ENCODE data around the gene TDRD1. TPM values are rescaled to one million over a fixed set of nuclear protein-coding genes. Genes with fewer than 3 reads are reported as not detected.
A peak's percentile ranks its signal among the peaks of the same experiment; 100 is the strongest.

TDRD1 gene
- total RNA-seq, 1 donor from 2014 or later, result 0.41 TPM

DNA sequence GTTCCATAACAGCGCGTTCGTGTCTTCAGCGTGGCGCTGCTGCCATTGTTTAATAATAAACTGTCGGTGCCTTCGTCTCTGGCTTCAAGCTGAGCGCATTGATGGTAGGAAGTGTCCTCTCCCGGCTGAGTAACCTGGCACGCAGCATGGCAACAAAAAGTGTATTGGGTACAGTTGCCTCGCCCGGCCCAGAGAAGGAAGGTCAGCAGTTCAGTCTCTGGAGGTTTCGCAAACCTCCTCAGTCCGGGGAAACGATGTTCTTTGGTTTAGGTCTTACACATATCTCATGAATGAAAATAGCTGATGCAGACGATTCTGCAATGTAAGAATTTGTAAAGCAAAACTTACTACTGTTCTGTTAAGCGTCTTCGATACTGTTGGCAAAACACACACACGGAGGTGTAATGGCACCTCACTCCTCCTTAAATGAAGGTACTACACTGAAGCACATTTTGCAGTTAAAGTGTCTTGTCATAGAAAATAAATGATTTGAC is 4.4 kb upstream of the TDRD1 start:
- peak in 1 of 2 donors; percentile 33 for DNase-seq (ENCODE audit: low spot score in 2 of 2)
- no peak for FAIRE-seq

DNA sequence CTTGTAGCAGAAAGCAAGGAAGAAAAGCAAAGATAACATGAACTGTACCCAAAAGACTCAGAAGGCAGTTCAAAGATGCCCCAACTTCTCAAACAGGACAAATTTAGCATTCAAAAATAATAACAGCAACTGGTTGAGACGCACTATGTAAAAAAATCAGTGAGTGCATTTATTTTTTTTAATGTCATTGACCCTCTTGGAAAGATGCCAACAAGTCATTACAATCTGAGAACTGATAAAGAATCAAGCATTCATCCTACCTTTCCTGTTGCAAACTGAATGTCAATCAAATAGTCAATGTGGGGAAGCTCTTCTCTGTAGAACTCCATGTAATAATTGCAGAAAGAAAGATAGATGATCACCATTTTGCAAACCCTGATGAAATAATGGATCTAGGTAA is 3.5 kb upstream of the TDRD1 start:
- no peak for FAIRE-seq
- no peak for DNase-seq (ENCODE audit: low spot score in 2 of 2)

DNA sequence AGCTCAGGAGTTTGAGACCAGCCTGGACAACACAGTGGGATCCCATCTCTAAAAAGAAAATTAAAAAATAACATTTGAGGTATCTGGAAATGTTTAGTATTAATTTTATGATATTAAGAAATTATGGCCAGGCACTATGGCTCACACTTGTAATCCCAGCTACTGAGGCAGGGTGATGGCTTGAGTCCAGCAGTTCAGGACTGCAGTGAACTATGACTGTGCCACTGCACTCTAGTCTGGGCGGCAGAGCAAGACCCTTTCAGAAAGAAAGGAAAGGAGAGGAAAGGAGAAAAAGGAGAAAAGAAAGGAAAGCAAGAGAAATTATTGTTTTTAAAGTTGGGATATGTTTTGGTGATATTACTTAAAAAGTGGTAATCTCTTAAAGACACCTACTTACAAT is 2.6 kb upstream of the TDRD1 start:
- FAIRE-seq, result no peak
- no peak for DNase-seq (ENCODE audit: low spot score in 2 of 2)

DNA sequence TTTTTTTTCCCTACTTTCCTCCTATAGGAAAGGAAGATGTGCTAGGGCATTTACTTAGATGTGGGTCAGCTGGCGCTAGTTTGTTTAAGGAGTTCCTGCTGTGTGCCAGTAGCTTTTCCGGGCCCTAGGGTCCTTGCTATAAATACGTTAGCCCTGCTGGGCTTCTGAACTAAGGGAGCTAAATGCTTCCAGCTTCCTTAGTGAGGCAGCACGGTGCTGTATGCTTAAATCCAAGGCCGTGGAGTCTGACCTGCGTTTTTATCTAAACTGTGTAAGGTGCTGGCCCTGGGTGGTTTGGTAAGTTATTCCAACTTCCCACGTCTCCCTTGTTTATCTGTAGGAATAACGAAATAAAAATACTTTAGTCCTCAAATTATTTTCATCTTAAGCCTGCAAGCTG is 594 bp downstream of the TDRD1 start:
- no peak for DNase-seq (ENCODE audit: low spot score in 2 of 2)
- no peak for FAIRE-seq

DNA sequence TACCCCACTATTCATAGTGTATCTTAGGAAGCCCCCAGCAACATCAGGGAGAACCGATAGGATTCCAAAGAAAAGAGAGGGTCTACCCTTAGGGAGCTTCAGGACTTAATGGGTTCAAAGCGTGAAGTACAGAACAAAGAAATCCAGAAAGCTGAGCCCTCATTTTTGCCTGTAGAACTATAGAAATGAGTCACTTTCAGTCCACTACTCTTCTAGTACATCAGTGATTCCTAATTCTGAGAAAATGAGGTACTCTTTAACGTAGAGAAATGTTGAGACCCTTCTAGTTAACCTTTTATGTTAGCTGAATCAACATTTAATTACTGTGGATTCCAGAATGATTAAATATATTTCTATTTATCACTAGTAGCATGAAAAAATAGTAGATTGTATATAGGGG is 1.8 kb downstream of the TDRD1 start:
- no peak for FAIRE-seq
- DNase-seq (ENCODE audit: low spot score in 2 of 2), result no peak

DNA sequence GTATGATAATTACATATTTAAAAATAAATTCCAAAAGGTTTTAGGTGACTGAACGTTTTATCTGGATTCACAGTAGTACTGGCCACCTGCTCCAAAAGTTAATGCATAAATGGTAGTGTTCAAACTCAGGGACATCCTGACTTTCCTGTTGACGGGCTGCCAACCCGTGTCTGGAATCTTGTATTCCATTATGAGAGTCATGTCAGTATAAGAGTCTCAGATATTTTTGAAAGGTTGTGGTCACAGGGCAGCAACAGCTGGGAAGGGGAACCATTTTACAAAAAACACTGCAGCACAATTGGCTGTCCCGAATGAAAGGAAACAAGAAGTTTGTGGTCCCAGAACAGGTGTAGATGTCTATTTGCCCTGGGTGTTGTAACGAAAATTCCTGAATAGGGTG is 2.8 kb downstream of the TDRD1 start:
- FAIRE-seq, result no peak
- no peak for DNase-seq (ENCODE audit: low spot score in 2 of 2)

DNA sequence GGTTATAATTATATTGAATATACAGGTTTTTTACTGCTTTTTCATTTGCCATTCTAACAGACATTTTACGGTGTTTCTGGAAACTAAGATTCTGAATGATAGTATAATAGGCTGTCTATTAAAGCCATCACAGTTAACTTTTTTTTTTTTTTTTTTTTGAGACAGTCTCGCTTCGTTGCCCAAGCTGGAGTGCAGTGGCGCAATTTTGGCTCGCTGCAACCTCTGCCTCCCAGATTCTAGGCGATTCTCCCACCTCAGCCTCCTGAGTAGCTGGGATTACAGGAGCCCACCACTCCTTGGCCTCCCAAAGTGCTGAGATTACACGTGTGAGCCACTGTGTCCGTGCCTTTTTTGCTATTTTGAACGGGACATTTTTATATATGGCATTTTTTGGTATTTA is 4.4 kb downstream of the TDRD1 start:
- FAIRE-seq (no peak), DNase-seq (ENCODE audit: low spot score in 2 of 2) (no peak)

DNA sequence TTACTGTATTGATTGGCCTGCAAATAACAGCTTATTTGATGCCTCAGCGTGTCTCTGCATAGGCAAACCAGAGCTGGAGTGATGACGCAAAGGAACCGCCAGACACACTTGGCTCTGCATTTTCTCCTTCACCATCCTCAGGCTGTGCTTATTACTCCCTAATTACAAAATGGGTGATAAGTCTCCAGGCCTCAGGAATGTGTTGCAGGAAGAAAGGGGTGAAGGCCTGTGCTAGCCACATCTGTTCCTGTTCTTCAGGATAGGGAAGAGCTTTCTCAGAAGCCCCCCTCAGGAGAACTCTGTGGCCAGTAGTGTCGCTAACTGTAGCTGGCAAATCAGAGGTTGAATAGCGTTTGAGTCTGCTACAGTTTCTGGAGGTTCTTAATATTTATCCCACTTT is 5.1 kb downstream of the TDRD1 start:
- DNase-seq (ENCODE audit: low spot score in 2 of 2) (no peak), FAIRE-seq (no peak)

DNA sequence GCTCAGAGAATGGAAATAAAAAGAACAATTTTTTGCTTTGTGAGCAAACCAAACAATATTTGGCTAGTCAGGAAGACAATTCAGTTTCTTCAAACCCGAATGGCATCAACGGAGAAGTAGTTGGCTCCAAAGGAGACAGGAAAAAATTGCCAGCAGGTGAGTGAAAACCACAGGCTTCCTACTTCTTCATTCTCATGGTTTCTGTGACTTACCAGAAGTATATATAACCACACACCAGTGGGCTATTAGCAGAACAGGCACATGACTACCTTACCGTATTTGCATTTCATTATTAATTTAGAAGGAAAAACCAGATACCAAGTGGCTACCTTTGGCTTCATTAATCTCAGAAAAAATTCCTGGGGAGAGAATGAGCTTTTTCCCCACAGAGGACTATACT is 8.8 kb downstream of the TDRD1 start:
- DNase-seq (ENCODE audit: low spot score in 2 of 2), result no peak
- no peak for FAIRE-seq

DNA sequence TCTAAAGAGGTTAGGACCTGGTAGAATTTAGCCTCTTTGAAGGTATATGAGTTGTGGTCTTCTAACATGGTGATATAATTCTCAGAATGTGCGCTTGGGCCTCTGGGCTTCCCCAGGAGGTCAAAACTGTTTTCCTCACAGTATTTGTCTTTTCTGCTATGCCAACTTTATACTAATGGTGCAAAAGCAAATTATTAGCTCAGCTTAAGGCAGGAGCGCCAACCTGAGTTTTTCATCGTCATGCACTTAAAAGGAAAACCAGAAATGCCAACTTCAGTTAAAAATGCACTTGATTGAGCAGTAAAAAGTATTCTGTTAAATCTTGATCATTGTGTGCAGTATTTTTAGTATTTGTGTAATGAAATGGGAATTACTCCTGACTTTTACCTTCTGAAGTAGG is 9.7 kb downstream of the TDRD1 start:
- DNase-seq (ENCODE audit: low spot score in 2 of 2) (no peak), FAIRE-seq (no peak)

DNA sequence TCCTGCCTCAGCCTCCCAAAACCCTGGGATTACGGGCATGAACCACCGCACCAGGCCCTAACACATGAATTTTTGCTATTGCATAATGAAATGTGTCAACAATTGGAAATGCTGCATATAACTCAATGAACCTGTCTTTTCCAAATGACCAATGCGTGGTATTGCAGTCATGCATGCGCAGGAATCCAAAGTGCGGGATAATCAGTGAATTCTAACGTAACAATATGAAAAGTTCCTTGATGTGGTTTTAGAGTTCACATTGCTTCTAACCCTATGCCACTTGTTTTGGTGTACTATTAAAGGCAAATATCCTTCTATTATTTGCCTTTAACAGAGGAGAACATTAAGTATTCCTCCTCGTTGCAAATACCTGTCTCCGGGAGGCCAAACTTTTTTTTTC is 10.5 kb downstream of the TDRD1 start:
- no peak for FAIRE-seq

DNA sequence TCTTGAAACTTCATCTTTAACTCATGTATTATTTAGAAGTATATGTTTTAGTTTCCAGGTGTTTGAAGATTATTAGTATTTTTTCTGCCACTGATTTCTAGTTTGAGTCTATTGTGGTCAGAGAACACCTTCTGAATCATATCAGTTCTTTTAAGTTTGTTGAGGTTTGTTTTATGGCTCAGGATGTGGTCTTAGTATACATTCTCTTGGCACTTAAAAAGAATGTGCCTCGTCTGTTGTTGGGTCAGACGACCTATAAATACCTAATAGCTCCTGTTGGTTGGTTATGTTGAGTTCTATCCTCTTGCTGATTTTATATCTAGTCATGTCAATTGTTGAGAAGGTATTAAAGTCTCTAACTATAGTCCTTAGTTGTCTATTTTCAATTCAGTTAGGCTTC is 15.9 kb downstream of the TDRD1 start:
- no peak for FAIRE-seq
- no peak for DNase-seq (ENCODE audit: low spot score in 2 of 2)

More for the DNA sequence above, 10.5 kb downstream of the TDRD1 start:
- no peak for DNase-seq (ENCODE audit: low spot score in 2 of 2)

DNA sequence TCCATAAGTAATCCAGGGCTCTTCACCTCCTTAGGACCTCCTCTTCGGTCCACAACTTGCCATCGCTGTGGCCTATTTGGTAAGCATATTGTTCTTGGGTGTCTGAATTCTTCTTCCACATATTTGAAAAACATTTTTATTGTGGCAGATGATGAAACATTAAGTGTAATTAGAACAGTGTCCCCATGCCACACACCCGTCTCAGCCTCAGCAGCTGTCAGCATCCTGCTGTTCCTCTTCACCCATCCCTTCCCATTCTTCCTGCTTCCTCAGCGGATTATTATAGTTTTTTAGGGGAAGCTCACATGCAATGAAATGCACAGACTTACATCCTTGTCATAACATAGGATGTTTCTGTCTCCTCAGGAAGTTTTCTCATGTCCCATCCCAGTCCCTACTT is 20.1 kb downstream of the TDRD1 start:
- FAIRE-seq, result no peak
- no peak for DNase-seq (ENCODE audit: low spot score in 2 of 2)

DNA sequence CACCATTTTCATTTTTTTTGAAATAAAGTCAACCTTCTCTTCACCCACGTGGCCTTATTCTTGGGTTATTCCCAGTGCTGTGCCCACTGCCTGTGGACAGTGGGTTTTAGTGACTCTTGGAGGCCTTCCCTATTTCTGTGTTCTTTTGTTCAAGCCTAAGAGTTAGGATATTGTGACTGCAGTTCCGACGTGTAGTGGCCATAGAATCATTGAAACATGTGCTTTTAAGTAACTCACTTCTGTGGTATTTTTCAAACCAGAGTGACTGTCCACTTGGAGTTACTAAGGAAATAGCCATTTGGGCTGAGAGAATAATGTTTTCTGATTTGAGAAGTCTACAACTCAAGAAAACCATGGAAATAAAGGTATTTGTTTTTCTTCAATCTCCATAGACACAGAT is 23.7 kb downstream of the TDRD1 start:
- DNase-seq (ENCODE audit: low spot score in 2 of 2) (no peak), FAIRE-seq (no peak)

DNA sequence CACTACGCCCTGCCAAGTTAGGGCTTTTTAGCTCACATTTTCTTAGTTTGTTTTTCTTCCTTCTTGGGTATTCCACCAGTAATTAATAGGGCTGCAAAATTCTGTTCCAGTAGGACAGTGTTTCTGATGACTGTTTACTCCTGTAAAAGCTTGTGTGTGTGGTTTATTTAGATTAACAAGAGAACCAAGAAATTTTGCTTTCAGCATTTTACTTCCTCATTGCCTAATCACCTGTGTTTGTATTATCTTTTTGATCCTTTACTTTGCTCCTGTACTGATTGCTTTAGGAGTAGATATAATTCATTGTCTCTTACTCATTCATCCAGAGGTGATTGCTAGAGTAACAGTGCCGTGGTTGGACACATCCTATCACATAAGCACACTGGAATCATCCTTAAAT is 27.7 kb downstream of the TDRD1 start:
- no peak for FAIRE-seq
- DNase-seq (ENCODE audit: low spot score in 2 of 2), result no peak

DNA sequence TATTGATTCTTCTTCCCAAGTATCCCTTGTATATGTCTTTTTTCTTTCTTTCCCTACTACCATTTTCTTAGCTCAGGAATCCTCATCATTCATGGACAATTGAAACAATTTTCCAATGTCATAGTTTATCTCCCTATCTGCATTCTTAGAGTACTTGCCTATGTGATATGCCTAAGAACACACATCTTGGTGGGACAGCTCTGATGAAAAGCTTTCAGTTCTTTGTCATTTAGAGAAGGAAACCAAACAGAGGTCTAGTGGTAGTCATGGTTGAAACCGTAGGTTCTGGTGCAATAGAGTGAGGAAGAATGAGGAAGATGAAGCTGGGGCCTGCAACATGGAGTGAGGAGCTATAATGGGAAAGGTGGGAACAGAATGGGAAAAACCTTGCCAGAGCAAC is 28.2 kb downstream of the TDRD1 start:
- FAIRE-seq (no peak), DNase-seq (ENCODE audit: low spot score in 2 of 2) (no peak)

DNA sequence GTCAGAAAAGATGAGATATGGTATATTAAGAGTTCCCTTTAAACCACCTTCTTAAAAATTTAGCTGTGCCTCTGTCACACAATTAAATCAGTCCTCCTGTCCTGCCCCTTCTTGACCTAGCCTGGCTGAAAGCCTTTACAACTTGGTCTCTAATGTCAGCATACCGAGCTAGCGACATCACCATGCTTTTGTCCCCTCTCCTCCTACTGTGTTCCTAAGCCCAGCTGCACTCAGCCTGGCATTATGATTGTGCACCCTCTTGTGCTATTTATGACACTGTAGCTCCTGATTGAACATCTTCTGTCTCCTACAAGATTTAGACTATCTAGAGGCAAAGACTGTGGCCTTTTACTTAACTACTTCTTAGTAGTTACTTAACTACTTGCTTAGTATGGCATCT is 29.2 kb downstream of the TDRD1 start:
- no peak for DNase-seq (ENCODE audit: low spot score in 2 of 2)
- FAIRE-seq, result no peak

DNA sequence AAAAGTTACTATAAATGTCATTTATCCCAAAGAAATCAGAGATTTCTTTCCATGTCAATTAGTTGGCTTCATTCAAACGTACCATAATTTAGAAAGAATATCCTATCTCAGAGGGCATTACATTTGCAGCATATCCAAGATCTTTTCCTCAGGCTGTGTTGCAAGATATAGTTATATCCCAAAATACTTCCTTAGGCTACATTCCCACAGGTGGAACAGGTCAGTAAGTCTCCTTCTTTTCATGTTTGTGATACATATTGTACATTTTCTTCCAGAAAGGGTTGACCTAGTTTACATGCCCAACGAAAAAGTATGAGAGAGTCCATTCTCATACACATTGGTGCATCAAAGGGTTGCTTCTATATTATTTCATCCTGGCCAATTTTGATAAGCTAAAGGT is 33.0 kb downstream of the TDRD1 start:
- DNase-seq (ENCODE audit: low spot score in 2 of 2) (no peak), FAIRE-seq (no peak)

DNA sequence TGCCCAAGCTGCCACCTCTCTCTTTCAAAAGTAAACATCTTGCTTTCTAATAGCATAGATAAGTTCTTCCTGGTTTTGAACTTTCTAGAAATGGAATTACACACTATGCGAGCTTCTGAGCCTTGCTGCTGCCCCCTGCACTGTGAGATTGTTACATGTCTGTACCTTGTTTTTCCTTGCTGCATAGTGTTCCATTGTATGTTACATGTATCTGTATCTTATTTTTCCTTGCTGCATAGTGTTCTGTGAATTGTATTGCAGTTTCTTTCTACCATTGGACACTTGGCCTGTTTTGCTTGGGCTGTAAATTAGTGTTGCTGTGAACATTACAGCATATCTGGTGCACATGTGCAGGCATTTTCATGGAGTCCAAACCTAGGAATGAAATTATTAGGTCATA is 35.9 kb downstream of the TDRD1 start:
- FAIRE-seq (no peak), DNase-seq (ENCODE audit: low spot score in 2 of 2) (no peak)

DNA sequence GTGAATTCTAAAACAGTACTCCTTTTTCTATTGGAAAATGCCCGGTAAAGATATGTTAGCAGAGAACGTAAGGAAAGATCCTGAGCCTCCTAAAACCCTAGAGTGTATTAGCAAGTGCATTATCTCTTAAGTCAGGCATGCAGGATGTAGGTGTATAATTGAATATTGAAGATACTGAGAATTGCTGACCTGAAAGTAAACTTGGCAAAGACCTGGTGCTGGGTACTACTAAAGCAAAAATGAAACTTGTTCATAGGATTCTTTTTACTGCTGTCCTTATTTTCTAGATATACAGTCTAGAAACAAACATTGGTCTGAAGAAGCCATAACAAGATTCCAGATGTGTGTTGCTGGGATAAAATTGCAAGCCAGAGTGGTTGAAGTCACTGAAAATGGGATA is 41.1 kb downstream of the TDRD1 start:
- FAIRE-seq, result no peak
- no peak for DNase-seq (ENCODE audit: low spot score in 2 of 2)

DNA sequence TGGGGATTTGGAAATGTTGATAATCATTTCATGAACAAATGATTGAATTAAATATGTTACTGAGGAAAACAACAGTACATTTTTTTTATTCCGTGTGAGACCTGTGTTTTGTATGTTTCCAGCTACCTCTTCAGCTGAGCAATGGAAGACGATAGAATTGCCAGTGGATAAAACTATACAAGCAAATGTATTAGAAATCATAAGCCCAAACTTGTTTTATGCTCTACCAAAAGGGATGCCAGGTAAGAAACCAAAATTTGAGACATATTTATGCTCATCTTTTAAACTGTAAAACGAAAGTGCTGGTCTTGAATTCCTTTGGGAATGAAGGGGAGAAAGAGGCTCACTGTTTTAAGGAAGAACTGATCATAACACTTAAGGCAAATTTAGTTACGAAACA is 42.1 kb downstream of the TDRD1 start:
- DNase-seq (ENCODE audit: low spot score in 2 of 2) (no peak), FAIRE-seq (no peak)

DNA sequence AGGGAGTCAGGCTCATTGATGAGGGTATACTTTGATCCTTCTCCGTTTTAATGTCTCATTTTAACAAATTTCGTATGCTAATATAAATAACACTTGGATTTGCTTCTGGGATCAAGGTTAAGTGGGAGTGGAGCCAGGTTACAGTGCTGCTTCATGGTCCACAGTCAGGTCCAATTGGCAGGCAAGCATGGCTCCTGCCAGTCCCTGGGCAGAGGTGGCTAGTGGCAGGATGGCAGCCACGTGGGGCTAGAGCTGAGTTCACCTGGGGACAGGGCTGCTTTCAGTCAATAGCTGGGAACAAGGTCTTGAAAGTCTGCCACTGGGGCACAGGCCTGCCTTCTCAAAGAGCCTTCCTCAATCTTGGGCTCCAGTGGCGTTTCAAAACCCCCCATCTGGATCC is 43.9 kb downstream of the TDRD1 start:
- FAIRE-seq, result no peak

DNA sequence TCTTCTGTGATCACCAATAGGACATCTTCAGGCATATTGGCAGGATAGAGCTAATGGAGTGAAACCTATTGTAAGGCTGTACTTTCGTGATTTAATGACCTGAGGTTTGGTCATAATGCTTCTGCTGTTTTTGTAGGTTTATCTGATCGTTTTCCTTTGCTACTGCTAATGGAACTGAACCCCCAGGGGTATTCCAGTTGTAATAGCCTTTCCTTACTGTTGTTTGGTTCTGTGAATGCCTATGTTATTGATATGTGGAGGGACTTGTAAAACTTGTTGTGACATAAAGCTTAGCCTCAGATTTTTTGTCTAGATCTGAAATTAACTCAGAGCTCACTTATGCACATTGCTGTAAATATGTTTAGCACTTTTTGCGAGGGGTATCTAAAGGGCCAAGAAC is 49.0 kb downstream of the TDRD1 start:
- FAIRE-seq, result no peak

More for the DNA sequence above, 43.9 kb downstream of the TDRD1 start:
- DNase-seq (ENCODE audit: low spot score in 2 of 2), result no peak

More for the DNA sequence above, 49.0 kb downstream of the TDRD1 start:
- DNase-seq (ENCODE audit: low spot score in 2 of 2), result no peak
